Neural cell (in vitro differentiated cells): Measurements from ENCODE around the gene APBA2. TPM values are rescaled to one million over a fixed set of nuclear protein-coding genes. Genes with fewer than 3 reads are reported as not detected.

Experiments used
- H2AFZ ChIP-seq: fragments of 200-600, 300-800 bp; sonication (generic), shearing (Covaris generic); 2 replicates; pipeline ENCODE4 v1.6.0; 2014; ENCODE audit warnings: low read depth, mild to moderate bottlenecking, antibody characterized with exemption, low read length, moderate library complexity
- H3F3A ChIP-seq: fragments of 200-600 bp; shearing (Covaris generic); 2 replicates; pipeline ENCODE4 v1.6.1; 2016; ENCODE audit warnings: mild to moderate bottlenecking, moderate library complexity, mixed read lengths, antibody characterized with exemption, low read length; ENCODE audit not compliant: insufficient read depth, poor library complexity, severe bottlenecking
- H3K27ac ChIP-seq: fragments of 200-600, 300-800 bp; sonication (generic), shearing (Covaris generic); 2 replicates; pipeline ENCODE4 v1.5.1; 2014; ENCODE audit warnings: mild to moderate bottlenecking, low read length, moderate library complexity
- H3K27me3 ChIP-seq: fragments of 300-800, 200-600 bp; sonication (generic), shearing (Covaris generic); 2 replicates; pipeline ENCODE4 v1.6.0; 2014; ENCODE audit warnings: mild to moderate bottlenecking, low read depth, low read length, moderate library complexity; ENCODE audit not compliant: insufficient read depth
- H3K36me3 ChIP-seq: fragments of 300-800, 200-600 bp; sonication (generic), shearing (Covaris generic); 2 replicates; pipeline ENCODE4 v1.5.1; 2014; ENCODE audit warnings: mild to moderate bottlenecking, antibody characterized with exemption, low read length, moderate library complexity; ENCODE audit not compliant: insufficient read depth
- H3K4me2 ChIP-seq: fragments of 300-800, 200-600 bp; sonication (generic), shearing (Covaris generic); 2 replicates; pipeline ENCODE4 v1.6.0; 2014; ENCODE audit warnings: mild to moderate bottlenecking, low read length
- H3K4me3 ChIP-seq: fragments of 300-800, 200-600 bp; sonication (generic), shearing (Covaris generic); 2 replicates; pipeline ENCODE4 v1.5.1; 2014; ENCODE audit warnings: mild to moderate bottlenecking, low read length, moderate library complexity
- H3K79me2 ChIP-seq: fragments of 200-600 bp; shearing (Covaris generic); replicated peaks from 2 replicates; pipeline ENCODE4 v1.6.0; 2014; ENCODE audit warnings: mild to moderate bottlenecking, low read length, moderate library complexity; ENCODE audit not compliant: insufficient read depth
- H3K9ac ChIP-seq: fragments of 300-800, 200-600 bp; sonication (generic), shearing (Covaris generic); 2 replicates; pipeline ENCODE4 v1.6.1; 2016; ENCODE audit warnings: mild to moderate bottlenecking, low read length, mixed read lengths
- H3K9me2 ChIP-seq: fragments of 200-600 bp; shearing (Covaris generic); 2 replicates; pipeline ENCODE4 v1.6.1; 2016; ENCODE audit warnings: mild to moderate bottlenecking, low read length, mixed read lengths; ENCODE audit not compliant: insufficient read depth
- H3K9me3 ChIP-seq: fragments of 200-600, 300-800 bp; sonication (generic), shearing (Covaris generic); 2 replicates; pipeline ENCODE4 v1.6.1; 2016; ENCODE audit warnings: mild to moderate bottlenecking, mixed run types, low read length, moderate library complexity, mixed read lengths
- H4K20me1 ChIP-seq: fragments of 200-600 bp; shearing (Covaris generic); 2 replicates; pipeline ENCODE4 v1.6.1; 2016; ENCODE audit warnings: mild to moderate bottlenecking, mixed run types; ENCODE audit not compliant: insufficient read depth
- CTCF ChIP-seq: fragments of 450-650 bp; IDR thresholded peaks from 2 replicates; pipeline ENCODE4 v1.5.1; 2014; ENCODE audit warnings: antibody characterized with exemption, mild to moderate bottlenecking, moderate library complexity; ENCODE audit not compliant: poor library complexity, severe bottlenecking
- EP300 ChIP-seq: fragments of 450-650 bp; conservative IDR thresholded peaks from 2 replicates; pipeline ENCODE4 v1.6.1; 2014; ENCODE audit warnings: antibody characterized with exemption, mild to moderate bottlenecking, moderate library complexity; ENCODE audit not compliant: poor library complexity, severe bottlenecking
- EZH2 ChIP-seq: fragments of 200-600, 300-800 bp; shearing (Covaris generic), sonication (generic); IDR thresholded peaks from 2 replicates; pipeline ENCODE4 v1.6.1; 2014; ENCODE audit warnings: antibody characterized with exemption, low read length, borderline replicate concordance, mild to moderate bottlenecking; ENCODE audit not compliant: insufficient read depth, poor library complexity, severe bottlenecking
- MXI1 ChIP-seq: fragments of 450-650 bp; conservative IDR thresholded peaks from 2 replicates; pipeline ENCODE4 v1.6.1; 2014; ENCODE audit warnings: antibody characterized with exemption, mild to moderate bottlenecking; ENCODE audit not compliant: poor library complexity, severe bottlenecking
- POLR2AphosphoS5 ChIP-seq: IDR thresholded peaks from 2 replicates; pipeline ENCODE4 v1.6.1; 2012
- RAD21 ChIP-seq: fragments of 450-650 bp; conservative IDR thresholded peaks from 2 replicates; pipeline ENCODE4 v1.6.1; 2014; ENCODE audit warnings: antibody characterized with exemption, mild to moderate bottlenecking, moderate library complexity
- REST ChIP-seq: IDR thresholded peaks from 2 replicates; pipeline ENCODE4 v1.6.1; 2012; ENCODE audit warnings: borderline replicate concordance
- SMC3 ChIP-seq: fragments of 450-650 bp; conservative IDR thresholded peaks from 2 replicates; pipeline ENCODE4 v1.6.1; 2014; ENCODE audit warnings: antibody characterized with exemption, mild to moderate bottlenecking, moderate library complexity; ENCODE audit not compliant: poor library complexity
- TAF1 ChIP-seq: IDR thresholded peaks from 2 replicates; pipeline ENCODE4 v1.6.1; 2012; ENCODE audit warnings: low read depth
- polyA plus RNA-seq: library from polyadenylated mRNA; depleted of rRNA; stranded (reverse); fragments of >200 nt; gene quantifications from 2 replicates; pipeline ENCODE4 v1.2.3, GENCODE V29; 2014

APBA2 gene
- polyA plus RNA-seq, 1 donor from 2014 or later: 134 TPM

DNA sequence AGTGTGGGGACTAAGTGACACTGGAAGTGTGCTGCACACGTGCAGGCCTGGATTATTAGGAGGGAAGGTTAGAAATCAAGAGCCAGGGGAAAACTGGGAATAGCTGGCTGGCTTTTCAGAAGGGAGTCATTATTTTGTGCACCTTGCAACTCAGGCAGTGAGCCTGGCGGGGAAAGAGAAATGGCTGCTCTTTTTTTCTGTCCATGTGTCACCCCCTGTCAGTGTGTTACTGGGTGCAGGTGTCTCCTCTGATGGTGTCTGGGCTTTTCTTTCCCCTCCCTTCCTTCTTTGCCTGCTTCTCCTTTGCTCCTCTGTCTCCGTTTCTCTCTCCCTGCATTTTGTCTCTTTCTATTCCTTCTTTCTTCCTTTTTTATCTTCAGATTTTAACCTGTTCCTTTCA, 130.7 kb downstream of the APBA2 start:
- H3K79me2 ChIP-seq: no peaks in the 10 kb centered on the region
- H3K4me2 ChIP-seq: no peak overlapping the region
- H3K9me2 ChIP-seq: no peaks in the 10 kb centered on the region
- H2AFZ ChIP-seq: no peak overlapping the region
- H3F3A ChIP-seq: no peaks in the 10 kb centered on the region
- no peaks in the 10 kb centered on the region for H3K36me3 ChIP-seq
- H3K27ac ChIP-seq: peak overlapping the region; percentile 9
- no peaks in the 10 kb centered on the region for H3K9me3 ChIP-seq
- H4K20me1 ChIP-seq: no peaks in the 10 kb centered on the region
- no peak for TF ChIP-seq MXI1
- no peak for TF ChIP-seq SMC3
- no peak for TF ChIP-seq EZH2
- no peak for TF ChIP-seq EP300
- TF ChIP-seq TAF1: no peak
- TF ChIP-seq POLR2AphosphoS5: no peak
- no peak for TF ChIP-seq CTCF
- no peak for TF ChIP-seq REST
- TF ChIP-seq RAD21: no peak
- peak overlapping the region; percentile 17 for H3K9ac ChIP-seq
- H3K27me3 ChIP-seq: no peaks in the 10 kb centered on the region
- H3K4me3 ChIP-seq: no peak overlapping the region

- TF ChIP-seq CTCF: no peak
- no peak for TF ChIP-seq POLR2AphosphoS5
- Histone ChIP-seq H2AFZ (no peak overlapping the region), H3F3A (no peaks in the 10 kb centered on the region), H3K4me2 (no peak overlapping the region), H3K9me3 (no peaks in the 10 kb centered on the region), H3K4me3 (peak overlapping the region; percentile 46), H3K9me2 (no peaks in the 10 kb centered on the region), H3K9ac (no peak overlapping the region), H3K79me2 (no peaks in the 10 kb centered on the region), H3K36me3 (no peaks in the 10 kb centered on the region), H3K27ac (peak overlapping the region; percentile 54), H3K27me3 (no peaks in the 10 kb centered on the region), H4K20me1 (no peaks in the 10 kb centered on the region)
Measured at GRCh38 chr15:29018120-29018805, 132.5 kb downstream of the APBA2 start.
